Gastroesophageal sphincter (tissue), 3 donors: ENCODE data around the gene WDR83.

Source experiments
- CTCF ChIP-seq, 4 experiments: fragments of 200-600 bp in 2 of 4; fragments of 450-650 bp in 2 of 4; sonication (generic) in 1 of 4; IDR thresholded peaks; one replicate each; pipeline ENCODE4 v1.5.1; 2017 to 2019; ENCODE audit warnings: antibody characterized with exemption in 4 of 4, mild to moderate bottlenecking in 2 of 4, moderate library complexity in 2 of 4
- EP300 ChIP-seq: sonication (generic); formaldehyde crosslinking; IDR thresholded peaks from one replicate; pipeline ENCODE4 v1.6.1; 2017; ENCODE audit warnings: antibody characterized with exemption, mild to moderate bottlenecking
- POLR2A ChIP-seq, 2 donors: fragments of 450-650 bp; IDR thresholded peaks; one replicate each; pipeline ENCODE4 v1.6.1; 2017; ENCODE audit warnings: antibody characterized with exemption in 2 of 2, mild to moderate bottlenecking in 2 of 2, moderate library complexity in 1 of 2

GRCh38 chr19:12689581-12690216 is 23.1 kb downstream of the WDR83 start:
- TF ChIP-seq CTCF (IDR thresholded peaks at IDR 0.05) = no peak
- TF ChIP-seq EP300 = no peak
- TF ChIP-seq POLR2A (IDR thresholded peaks at IDR 0.05) = no peak
